ENCODE data around the gene ACACB.

- no peak for TF ChIP-seq CTCF (IDR thresholded peaks at IDR 0.05)
- no peak for TF ChIP-seq POLR2A (IDR thresholded peaks at IDR 0.05)
These were observed 193.2 kb downstream of the ACACB start for GRCh38 chr12:109309381-109310246.
